Fibroblast of mammary gland (primary cell): Measurements from ENCODE around the gene NCBP2.

Experiments
- DNase-seq: peaks from one replicate; pipeline ENCODE4 v3.0.0-alpha.2; 2010; ENCODE audit warnings: low read depth
- H3K4me3 ChIP-seq: 2 replicates; pipeline ENCODE4 v1.5.1; 2011; ENCODE audit warnings: low read depth, mild to moderate bottlenecking, low read length, moderate library complexity; ENCODE audit not compliant: control insufficient read depth
- TF ChIP-seq, protein P1 (sequence below): conservative IDR thresholded peaks from 2 replicates; pipeline ENCODE4 v1.5.1; 2011; ENCODE audit warnings: low read depth, low read length, inconsistent platforms; ENCODE audit not compliant: control insufficient read depth, insufficient read depth

The NCBP2 gene

DNA sequence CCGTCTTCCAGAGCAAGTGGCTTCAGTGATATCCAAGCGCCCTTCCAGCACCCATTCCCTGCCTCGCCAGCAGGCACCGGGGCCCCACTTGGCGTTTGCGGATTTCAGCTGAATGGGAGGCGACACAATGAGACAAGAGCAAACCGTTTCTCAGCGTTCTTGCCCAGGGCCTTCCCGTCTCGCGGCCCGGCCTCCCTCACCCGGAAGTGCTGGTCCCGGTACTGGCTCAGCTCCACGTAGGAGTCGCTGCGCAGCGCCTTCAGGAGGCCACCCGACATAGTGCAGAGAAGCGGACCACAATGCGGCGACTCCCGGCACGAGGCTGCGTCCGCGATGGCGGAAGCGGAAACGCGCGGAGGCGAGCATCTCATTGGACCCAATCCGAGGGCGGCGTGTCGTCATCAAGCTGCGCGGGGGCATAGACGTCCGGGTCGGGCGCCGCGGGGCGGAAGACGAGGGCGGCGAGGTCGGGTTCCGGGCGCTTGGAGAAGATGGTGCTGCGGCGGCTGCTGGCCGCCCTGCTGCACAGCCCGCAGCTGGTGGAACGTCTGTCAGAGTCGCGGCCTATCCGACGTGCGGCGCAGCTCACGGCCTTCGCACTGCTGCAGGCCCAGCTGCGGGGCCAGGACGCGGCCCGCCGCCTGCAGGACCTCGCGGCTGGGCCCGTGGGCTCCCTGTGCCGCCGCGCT is at the start of gene NCBP2:
NCBP2 (minus strand) TSS at position 303 of the 689 bp plus-strand sequence; CDS start at position 278, 25 bp downstream.
- DNase-seq: peak; percentile 97
- TF ChIP-seq, protein P1, sequence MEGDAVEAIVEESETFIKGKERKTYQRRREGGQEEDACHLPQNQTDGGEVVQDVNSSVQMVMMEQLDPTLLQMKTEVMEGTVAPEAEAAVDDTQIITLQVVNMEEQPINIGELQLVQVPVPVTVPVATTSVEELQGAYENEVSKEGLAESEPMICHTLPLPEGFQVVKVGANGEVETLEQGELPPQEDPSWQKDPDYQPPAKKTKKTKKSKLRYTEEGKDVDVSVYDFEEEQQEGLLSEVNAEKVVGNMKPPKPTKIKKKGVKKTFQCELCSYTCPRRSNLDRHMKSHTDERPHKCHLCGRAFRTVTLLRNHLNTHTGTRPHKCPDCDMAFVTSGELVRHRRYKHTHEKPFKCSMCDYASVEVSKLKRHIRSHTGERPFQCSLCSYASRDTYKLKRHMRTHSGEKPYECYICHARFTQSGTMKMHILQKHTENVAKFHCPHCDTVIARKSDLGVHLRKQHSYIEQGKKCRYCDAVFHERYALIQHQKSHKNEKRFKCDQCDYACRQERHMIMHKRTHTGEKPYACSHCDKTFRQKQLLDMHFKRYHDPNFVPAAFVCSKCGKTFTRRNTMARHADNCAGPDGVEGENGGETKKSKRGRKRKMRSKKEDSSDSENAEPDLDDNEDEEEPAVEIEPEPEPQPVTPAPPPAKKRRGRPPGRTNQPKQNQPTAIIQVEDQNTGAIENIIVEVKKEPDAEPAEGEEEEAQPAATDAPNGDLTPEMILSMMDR: peak; percentile 51
- H3K4me3 ChIP-seq: peak within 1 kb of the TSS; percentile 99

DNA sequence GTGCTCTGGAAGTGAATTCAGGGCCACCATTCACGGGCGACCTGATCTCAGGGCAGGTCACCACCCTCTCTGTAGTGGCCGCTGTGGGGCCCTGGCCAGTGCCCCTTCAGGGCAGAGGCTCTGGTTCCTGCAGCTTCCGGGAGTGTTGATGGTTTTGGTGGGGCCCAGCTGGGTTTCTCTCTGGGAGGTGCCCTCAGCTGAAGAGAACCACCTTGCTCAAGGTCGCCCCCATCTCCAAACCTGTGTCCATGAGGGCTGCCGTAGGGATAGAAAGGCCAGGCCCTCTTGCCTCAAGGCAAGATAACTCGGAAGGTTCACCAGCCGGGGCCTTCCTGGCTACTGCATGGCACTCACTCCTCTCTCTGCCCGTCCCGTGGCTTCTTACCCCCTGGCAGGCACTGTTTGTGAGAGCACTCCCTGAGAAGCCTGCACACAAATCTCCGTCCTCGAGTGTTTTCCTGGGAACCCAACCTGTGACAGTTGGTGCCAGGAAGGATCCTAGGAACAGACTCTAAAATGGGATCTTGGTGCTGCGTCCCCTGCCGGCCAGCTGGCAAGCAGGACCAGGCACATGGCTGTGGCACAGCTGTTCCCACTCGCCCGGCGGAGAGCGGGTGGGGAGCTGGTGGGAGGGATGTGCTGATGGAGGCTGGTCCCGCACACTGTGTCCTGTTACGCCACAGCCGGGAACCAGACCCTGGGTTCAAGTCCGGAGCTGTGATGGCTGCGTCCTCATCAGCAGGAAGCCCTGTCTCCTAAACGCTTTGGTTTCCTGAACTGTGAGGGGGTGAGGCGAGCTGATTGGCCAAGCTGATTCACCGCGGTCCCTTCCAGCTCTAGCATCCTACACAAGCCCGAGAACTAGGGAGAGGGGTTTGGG is 49.5 kb upstream of the NCBP2 start:
- TF ChIP-seq, protein P1: no peak
- DNase-seq: no peak
- no peak overlapping the region for H3K4me3 ChIP-seq

DNA sequence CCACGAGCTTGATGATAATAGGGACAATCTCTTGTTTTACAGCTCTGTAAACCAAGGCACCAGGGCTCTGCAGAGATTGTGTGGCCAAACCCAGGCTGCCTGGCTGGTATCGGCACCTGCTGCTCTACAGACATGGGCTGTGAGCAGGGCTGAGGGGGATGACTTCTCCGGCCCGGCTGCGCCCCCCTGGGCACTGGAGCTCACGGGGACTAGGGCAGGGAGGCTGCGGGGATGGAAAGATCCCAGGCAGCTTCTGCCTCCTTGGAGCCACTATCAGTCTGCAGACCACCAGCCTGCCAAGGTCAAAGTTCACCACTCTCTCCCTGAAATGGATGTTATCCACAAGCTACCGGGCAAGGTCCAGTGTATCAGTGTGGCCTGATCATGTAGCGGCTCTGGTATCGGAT is 48.3 kb upstream of the NCBP2 start:
- H3K4me3 ChIP-seq: no peak overlapping the region
- DNase-seq: no peak
- TF ChIP-seq, protein P1: no peak

DNA sequence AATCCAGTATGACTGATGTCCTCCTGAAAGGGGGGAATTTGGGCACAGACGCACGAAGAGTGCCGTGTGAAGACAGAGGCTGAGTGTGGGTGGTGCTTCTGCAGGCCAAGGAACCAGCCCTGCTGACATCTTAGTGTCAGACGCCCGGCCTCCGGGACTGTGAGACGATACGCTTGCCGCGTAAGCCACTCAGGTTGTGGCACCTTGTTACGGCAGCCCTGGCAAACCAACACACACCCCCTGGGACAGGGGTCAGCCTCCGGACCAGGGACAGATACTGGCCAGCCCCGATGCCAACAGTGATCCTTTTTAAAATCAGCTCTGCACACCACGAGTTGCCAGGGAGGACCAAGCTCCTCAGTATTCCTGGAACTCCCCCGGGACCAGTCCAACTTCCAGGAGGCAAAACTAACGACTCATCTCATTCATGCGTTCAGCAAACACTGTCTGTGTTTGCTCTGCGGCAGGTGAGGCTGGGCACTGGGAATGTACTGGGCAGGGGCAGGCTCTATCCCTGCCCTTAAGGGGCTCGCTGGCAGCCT is 47.5 kb upstream of the NCBP2 start:
- DNase-seq: peak; percentile 63
- TF ChIP-seq, protein P1: no peak

DNA sequence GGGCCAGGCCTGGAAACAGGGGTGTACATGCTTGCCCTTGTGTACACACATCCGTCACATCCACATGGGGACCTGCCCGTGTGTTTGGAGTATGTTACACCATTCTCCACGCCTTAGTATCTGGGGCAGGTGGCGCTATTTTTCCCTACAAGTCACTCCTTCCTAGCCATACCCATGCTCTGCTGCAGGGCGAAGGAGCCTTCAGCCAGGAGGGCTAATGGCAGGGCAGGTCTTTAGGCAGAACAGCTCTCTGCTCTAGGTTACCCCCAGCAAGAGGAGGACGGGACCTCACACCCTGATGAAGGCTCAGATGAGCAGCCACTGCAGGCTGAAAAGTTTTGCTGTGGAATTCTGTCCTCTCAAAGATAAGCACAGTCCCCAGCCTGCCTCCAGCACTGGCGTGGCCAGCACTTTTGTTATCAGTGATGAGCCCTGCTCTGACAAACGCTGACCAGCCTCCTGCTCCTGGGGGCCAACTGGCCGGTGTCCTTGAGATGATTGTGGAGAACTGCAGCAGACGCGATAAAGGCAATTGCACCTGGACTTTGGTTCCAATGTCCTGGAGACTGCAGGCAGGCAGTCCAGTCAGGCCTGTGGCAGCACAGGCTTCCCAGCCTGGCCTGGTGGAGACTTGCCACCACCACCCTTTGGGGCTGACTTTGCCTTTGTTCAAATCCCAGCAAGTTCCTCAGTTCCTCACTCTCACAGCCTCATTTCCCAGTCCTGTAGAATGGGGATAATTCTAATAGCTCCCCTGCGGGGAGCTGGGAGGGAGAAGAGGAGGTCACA is 46.1 kb upstream of the NCBP2 start:
- TF ChIP-seq, protein P1: peak; percentile 1
- DNase-seq: no peak
- H3K4me3 ChIP-seq: no peak overlapping the region

More for the DNA sequence above, 47.5 kb upstream of the NCBP2 start:
- no peak overlapping the region for H3K4me3 ChIP-seq

DNA sequence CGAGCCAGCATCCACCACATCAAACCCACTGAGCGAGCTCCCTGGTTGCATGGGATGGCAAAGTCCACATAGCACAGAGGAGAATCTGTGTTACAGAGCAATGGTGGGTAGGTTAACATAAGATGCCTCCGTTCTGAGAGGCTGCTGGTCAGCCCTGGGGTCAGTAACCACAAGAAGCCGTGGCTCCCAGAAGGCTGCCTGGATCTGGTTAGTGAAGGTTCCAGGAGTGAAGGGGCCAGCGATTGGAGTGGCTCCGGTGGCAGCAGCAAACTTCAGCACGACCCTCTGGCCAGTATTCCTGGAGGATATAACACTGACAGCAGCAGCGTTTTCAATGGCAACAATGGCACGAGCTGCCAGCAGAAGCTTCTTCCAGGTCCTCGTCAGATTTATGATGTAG is 44.7 kb upstream of the NCBP2 start:
- no peak for DNase-seq
- TF ChIP-seq, protein P1: no peak

More for the DNA sequence above, 44.7 kb upstream of the NCBP2 start:
- no peak overlapping the region for H3K4me3 ChIP-seq
